Astrocyte of the hippocampus (primary cell): ENCODE data around the gene PSMD13.

Source experiments
- DNase-seq: peaks from one replicate; pipeline ENCODE4 v3.0.0; 2011; ENCODE audit warnings: low read depth, low spot score

PSMD13 gene

GRCh38 chr11:204587-205109, 32.1 kb upstream of the PSMD13 start:
- no peak for DNase-seq

- DNase-seq = no peak
Measured at GRCh38 chr11:205221-206001, 31.4 kb upstream of the PSMD13 start.

GRCh38 chr11:206002-206384, 30.8 kb upstream of the PSMD13 start:
- no peak for DNase-seq

GRCh38 chr11:206526-207207, 30.1 kb upstream of the PSMD13 start:
- no peak for DNase-seq

- peak; percentile 99 for DNase-seq
Measured at GRCh38 chr11:207208-207862, 29.4 kb upstream of the PSMD13 start, which contains the start of the genes BET1L and RIC8A. Gene BET1L, minus strand, starts transcription at chr11:207399. Its CDS starts 78 bp downstream, at chr11:207321. Gene RIC8A, plus strand, starts transcription at chr11:207708. Its CDS starts 1,147 bp downstream, at chr11:208855.

- DNase-seq = no peak
Measured at GRCh38 chr11:207863-208180, 29.0 kb upstream of the PSMD13 start.

- peak; percentile 90 for DNase-seq
Measured at GRCh38 chr11:208181-208916, 28.4 kb upstream of the PSMD13 start.

GRCh38 chr11:208917-209260, 27.9 kb upstream of the PSMD13 start:
- DNase-seq = peak; percentile 29

GRCh38 chr11:209275-210121, 27.3 kb upstream of the PSMD13 start:
- DNase-seq = peak; percentile 33

GRCh38 chr11:210122-210802, 26.5 kb upstream of the PSMD13 start:
- peak; percentile 79 for DNase-seq

- no peak for DNase-seq
Measured at GRCh38 chr11:210803-211180, 26.0 kb upstream of the PSMD13 start.

- no peak for DNase-seq
Measured at GRCh38 chr11:211295-211694, 25.5 kb upstream of the PSMD13 start.

- no peak for DNase-seq
Measured at GRCh38 chr11:211741-212140, 25.0 kb upstream of the PSMD13 start.

GRCh38 chr11:212150-213100, 24.4 kb upstream of the PSMD13 start:
- no peak for DNase-seq

- DNase-seq = no peak
Measured at GRCh38 chr11:213111-213510, 23.7 kb upstream of the PSMD13 start.

- DNase-seq = no peak
Measured at GRCh38 chr11:214083-214482, 22.7 kb upstream of the PSMD13 start.

GRCh38 chr11:215581-216037, 21.2 kb upstream of the PSMD13 start:
- DNase-seq = no peak

- DNase-seq = no peak
Measured at GRCh38 chr11:216081-216974, 20.4 kb upstream of the PSMD13 start.
